ENCODE measurements around the gene NFATC2IP.
"Not testable (repeated sequence)": the region's sequence is repeated elsewhere in the genome, so short reads cannot be mapped to it uniquely, and the experiment has no call there.

Gene NFATC2IP

DNA sequence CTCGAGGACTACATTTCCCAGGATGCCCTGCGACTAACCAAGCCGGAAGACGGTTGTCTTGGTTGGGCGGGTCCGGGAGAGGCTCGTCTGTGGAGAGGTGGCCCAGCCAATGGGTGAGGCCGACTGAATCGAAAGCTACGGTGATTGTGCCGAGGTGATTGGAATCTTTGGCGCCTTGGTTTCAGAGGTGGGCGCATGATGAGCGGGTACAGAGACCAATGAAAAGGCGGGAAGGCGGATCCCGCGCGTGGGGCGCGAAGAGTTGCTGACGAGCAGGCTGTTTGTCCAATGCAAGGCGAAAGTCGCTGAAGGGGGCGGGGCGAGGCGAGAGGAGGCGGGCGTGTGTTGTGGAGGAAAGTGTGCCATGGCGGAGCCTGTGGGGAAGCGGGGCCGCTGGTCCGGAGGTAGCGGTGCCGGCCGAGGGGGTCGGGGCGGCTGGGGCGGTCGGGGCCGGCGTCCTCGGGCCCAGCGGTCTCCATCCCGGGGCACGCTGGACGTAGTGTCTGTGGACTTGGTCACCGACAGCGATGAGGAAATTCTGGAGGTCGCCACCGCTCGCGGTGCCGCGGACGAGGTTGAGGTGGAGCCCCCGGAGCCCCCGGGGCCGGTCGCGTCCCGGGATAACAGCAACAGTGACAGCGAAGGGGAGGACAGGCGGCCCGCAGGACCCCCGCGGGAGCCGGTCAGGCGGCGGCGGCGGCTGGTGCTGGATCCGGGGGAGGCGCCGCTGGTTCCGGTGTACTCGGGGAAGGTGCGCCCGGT is at the start of gene NFATC2IP:
NFATC2IP (plus strand) TSS at position 290 of the 762 bp plus-strand sequence; CDS start at position 365, 75 bp downstream.
- peak; percentile 99 for DNase-seq

DNA sequence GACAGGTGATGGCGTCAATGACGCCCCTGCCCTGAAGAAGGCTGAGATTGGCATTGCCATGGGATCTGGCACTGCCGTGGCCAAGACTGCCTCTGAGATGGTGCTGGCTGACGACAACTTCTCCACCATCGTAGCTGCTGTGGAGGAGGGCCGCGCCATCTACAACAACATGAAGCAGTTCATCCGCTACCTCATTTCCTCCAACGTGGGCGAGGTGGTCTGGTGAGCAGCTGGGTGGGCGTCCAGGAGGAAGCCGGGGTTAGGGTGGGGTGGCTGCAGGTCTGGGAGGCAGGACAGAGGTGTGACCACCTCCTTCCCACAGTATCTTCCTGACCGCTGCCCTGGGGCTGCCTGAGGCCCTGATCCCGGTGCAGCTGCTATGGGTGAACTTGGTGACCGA is 48.9 kb upstream of the NFATC2IP start:
- no peak for DNase-seq

DNA sequence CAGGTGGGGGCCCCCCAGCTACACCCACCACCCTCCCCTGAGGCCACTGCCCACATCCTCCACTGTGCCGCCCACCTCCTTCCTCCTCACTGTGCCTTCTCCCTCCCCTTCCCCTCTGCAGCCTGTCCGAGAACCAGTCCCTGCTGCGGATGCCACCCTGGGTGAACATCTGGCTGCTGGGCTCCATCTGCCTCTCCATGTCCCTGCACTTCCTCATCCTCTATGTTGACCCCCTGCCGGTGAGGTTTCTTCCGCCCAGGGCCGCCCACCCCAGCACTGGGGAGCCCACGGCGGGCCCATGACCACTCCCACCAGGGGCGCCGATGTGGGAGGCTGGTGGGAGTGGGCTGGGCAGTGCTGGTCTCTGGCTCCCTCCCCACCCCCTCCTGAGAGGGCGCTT is 47.8 kb upstream of the NFATC2IP start:
- DNase-seq: no peak

DNA sequence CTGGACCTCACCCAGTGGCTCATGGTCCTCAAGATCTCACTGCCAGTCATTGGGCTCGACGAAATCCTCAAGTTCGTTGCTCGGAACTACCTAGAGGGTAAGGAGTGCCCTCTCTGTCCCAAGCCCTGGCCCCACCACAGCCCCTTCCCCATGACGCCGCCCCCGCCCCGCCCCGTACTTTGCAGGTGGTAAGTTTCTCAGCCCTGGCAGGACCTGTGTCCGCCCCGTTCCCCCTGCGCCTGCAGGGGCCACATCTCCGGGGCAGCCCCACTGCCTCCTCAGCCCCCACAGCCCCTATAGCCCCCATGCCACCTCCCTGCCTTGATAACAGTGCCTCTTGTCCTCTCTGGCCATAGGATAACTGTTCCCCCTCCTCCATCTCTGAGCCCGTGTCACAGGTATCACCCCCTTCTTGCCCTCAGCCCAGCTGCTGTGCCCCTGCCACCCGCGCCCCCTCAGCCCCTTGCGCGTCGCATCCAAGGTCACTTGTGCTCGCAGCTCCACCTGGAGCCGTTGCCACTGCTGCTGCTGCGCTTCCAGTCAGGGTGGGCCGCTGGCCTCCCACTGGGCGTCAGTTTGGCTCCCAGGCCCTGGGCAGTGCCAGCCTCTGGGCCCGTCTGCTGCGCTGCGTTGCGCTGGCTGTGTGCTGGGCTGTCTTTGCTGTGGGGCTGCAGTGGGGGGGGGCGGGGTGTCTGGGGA is 47.2 kb upstream of the NFATC2IP start:
- no peak for DNase-seq

DNA sequence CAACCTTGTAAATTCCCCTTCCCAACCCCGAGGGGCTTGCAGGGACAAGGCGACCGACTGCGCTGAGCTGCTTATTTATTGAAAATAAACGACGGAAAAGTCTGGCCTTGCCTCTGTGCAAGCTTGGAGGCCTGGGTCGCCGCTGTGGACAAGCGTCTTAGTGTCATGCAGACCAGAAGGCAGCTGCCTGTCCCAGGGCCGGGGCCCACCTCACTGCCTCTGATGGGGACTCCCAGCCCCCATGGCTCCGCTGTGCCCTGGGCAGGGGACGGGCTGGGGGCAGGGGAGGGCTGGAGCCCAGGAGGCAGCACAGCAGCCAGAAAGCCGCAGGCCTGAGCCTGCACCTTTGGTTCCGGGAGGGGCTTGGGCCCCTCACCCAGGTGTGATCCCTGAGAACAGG is 46.4 kb upstream of the NFATC2IP start:
- no peak for DNase-seq

DNA sequence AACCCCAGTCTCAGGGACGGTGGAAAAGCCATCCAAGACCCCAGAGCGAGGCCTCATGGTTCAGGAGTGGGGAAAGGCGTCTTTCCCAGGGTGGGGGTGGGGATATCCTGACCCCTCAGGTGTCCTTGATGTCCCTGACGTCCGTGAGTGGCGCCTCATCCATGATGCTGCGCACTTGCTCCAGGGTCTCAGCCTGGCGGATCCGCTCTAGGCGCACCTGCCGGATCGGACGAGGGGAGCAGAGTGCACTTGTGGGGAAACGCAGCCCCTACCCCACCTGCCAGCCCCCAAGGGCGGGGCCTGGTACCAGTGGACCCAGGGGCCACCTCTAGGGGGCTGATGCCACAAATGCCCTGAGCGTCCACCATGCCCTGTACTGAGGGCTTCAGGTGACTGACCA is 45.9 kb upstream of the NFATC2IP start:
- no peak for DNase-seq

DNA sequence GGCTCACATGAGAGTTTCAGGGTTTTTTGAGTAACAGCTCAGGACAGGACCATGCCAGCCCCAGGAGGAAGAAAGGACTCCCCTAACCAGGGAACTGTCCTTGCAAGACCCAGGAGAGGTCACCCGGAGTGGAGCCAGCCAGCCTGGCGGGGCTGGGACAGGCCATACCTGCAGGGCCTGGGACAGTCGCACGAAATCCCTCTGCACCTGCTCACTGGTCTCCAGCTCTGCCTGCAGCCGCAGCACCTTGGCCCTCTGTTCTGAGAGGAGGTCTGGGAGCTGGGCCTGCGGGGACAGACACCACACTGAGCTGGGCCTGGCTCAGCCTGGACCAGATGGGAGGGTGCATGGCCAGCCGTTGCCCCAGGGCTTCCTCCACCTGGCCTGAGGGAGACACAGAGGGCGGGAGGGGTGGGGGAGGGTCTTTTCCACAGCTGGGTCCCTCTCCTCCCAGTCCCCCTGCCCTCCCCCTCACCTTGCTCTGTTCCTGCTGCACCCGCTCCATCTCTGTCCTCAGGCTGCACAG is 45.4 kb upstream of the NFATC2IP start:
- no peak for DNase-seq

DNA sequence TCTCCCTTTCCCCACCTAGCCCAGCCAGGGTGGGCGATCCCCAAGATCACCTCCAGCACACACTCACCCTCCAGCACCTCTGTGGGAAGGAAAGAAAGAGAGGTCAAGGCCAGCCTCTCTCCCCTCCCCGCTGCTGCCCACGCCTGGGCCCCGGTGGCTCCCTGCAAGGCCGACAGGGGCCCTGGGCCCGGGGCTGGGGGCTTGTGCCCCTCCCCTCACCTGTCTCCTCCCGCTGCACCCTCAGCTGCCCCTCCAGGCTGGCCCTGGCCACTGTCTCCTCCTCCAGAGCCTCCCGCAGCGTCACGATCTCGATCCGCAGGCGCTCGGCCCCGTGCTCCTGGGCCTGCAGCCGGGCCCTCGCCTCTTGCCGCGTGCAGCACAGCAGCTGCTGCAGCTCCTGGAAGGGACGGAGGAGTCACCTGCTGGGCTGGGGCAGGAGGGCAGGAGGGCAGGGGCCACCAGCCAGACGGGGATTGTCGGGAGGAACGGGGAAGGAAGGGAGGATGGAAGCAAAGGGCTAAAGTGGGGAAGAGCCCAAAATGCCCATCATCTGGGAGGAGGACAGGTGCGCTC is 44.9 kb upstream of the NFATC2IP start:
- no peak for DNase-seq

DNA sequence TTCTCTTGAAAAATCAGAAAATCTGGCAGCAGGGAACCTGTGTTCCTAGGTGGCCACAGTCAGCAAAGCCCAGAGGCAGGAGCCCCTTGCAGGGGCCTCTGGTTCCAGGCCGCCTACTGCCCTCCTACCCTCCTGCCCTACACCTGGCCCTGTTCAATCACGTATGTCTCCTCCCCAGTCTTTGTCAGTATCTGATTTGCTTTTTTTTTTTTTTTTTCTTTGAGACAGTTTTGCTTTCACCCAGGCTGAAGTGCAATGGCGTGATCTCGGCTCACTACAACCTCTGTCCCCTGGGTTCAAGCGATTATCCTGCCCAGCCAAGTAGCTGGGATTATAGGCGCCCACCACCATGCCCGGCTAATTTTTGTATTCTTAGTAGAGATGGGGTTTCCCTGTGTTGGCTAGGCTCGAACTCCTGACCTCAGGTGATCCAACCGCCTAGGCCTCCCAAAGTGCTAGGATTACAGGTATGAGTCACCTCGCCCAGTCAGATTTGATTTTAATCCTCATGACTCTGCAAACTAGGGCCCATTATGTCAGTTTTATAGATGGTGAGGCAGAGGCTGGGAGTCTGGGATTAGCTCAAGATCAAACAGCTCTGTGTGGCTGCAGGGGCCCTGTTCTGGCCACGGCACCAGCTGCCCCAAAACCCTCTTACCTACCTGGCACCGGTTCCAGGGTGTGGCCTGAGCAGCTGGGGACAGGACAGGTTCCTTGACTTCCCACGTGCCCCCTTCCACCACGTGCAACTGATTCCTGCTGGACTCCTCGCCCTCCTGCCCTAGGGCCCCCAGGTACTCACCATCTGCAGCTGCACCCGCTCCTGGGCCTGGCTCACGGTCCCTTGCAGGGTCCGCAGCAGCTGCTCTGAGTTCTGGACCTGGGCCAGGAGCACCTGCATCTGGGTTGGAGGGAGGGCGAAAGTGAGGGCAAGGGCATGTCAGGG is 40.4 kb upstream of the NFATC2IP start:
- DNase-seq: peak; percentile 28

DNA sequence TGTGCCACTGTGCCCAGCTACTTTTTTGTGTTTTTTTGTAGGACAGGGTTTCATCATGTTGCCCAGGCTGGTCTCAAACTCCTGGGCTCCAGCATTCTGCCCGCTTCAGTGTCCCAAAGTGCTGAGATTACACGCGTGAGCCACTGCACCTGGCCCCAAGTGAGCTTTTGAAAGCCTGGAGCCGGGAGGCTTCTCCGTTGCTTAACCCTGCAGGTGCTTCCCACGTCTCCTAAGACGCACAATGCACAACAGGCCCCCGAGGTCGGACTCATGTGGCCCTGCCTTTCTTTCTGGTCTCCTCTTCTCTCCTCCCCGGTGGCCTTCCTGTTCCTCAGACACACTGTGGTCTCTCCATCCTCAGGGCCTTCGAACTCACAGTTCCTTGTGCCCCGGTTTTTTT is 38.2 kb upstream of the NFATC2IP start:
- no peak for DNase-seq

DNA sequence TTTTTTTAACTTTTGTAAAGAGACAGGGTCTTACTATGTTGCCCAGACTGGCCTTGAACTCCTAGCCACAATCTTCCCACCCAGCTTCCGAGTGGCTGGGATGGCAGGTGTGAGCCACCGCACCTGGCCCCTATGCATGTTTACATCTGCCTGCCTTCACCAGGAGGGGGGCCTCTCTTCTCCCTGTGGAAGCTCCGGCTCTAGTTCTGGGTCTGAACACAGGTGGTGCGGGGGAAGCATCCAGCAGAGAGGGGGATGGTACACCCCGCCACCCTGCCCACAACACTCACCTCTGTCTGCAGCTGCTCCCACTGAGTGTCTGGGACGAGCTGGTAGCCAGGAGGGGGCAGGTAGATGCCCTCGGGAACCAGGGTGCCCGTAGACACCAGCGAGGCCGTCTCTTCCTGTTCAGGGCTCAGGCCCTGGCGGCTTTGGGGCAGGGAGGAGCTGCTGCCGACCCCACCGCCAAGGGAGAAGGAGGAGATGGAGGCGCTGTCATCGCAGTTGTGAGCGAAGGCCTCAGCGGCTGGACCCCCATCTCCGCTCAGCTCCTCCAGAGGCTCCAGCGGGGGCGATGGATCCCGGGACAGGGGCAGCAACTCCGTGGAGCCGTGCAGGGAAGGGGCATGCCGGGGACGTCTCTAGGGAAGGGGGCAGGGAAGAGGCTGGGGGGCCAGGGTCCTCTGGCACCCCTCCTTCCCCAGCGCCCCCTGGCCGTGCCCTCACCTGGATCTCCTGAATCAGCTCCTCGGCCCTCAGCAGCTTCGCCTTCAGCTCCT is 36.6 kb upstream of the NFATC2IP start:
- peak; percentile 14 for DNase-seq

DNA sequence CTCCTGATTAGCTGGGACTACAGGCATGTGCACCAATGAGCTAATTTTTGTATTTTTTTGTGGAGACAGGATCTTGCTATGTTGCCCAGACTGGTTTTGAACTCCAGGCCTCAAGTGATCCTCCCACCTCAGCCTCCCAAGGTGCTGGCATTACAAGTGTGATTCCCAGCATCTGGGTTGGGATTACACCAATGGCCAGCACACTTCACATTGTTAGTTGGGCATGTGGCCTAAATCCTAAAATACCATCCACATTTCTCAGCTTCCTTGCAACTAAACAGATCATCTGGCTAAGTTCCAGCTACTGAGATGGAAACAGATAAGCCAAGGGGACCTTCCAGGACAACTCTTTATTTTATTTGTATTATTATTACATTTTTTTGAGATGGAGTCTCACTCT is 35.6 kb upstream of the NFATC2IP start:
- DNase-seq: no peak

DNA sequence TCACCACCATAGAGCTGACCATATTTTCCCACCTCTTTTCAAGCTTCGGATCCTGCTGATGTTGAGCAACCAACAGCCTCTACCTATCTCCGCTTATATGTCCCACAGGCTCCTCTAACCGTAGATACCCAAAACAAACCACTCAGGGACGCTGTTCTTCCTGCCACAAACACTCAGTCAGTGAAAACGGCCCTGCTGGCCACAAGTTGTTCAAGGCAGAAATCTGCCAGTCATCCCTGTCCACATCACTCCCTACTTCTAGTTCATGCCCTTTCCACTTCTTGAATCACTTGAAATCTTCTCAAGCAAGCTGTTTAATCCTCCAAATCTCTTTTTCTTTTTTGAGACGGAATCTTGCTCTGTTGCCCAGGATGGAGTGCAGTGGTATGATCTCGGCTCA is 33.6 kb upstream of the NFATC2IP start:
- no peak for DNase-seq

DNA sequence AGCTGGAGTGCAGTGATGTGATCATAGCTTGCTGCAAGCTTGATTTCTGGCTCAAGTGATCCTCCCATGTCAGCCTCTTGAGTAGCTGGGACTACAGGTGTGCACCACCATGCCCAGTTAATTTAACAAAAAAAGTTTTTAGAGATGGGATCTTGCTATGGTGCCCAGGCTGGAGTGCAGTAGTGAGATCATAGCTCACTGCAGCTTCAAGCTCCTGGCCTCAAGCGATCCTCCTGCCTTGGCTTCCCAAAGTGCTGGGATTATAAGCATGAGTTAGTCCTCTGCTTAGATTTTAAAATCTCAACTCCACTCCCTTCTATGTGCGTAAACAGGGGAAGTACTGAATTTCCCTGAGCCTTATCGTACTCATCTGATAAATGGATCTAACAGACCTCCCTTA is 32.0 kb upstream of the NFATC2IP start:
- no peak for DNase-seq

DNA sequence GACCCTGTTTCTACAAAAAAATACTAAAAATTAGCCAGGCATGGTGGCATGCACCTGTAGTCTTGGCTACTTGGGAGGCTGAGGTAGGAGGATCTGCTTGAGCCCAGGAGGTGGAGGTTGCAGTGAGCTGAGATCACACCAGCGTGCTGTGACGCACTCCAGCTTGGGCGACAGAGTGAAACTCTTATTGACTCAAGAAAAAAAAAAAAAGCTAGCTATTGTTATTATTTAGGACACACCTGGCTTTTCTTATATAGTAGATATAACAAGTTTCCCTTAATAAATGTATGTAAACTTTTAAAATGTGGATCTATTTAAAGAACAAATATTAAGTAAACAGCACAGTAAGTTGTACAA is 27.5 kb upstream of the NFATC2IP start:
- peak; percentile 30 for DNase-seq

DNA sequence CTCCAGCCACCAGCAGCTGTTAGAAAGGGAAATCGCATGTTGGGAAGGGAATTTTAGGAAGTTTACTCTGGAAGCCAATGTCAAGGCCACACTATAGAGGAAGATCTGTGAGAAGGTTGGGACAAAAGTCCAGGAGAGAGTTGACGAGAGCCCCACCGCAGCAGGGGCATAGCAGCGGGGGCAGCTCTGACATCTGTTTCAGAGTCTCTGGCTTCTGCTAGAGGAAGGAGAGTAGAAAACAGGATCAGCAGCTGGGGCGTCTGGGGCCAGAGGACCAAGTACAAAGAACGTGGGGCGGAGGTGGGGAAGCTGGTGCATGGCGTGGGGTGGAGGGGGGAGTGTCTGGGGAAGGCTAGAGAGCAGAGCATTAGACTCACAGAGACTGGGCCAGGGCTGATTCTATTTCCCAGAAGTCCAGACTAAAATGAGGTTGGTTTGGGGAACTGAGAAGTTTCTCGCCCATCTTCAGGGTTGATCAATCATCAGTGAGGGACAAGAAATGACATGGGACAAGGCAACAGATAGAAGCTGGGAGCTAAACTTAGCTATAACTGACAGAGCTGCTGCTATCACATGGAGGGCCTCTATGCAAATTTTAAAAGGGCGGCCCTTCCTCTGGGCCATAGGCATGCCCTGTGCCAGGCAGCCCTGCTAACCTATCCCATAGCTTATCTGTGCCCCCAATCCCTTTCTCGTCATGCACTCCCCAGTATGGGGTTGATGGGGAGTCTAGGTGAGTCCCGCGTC is 26.9 kb upstream of the NFATC2IP start:
- peak; percentile 67 for DNase-seq

DNA sequence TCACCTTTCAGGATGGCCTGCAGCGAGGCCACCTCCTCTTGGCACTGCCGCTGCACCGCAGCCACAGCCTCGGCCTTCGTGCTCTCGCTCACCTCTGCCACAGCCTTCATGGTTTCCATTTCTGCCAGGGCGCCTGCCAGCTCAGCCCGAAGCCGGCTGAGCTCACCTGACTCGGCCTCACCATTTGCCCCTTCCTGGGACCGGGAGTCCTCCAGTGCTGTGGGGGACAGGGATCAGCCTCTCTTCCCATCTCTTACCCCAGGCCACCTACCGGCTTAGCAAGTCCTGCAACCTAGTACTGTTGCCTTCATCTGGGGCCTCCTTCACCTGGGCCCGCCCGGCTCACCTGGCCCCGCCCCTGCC is 26.4 kb upstream of the NFATC2IP start:
- no peak for DNase-seq

DNA sequence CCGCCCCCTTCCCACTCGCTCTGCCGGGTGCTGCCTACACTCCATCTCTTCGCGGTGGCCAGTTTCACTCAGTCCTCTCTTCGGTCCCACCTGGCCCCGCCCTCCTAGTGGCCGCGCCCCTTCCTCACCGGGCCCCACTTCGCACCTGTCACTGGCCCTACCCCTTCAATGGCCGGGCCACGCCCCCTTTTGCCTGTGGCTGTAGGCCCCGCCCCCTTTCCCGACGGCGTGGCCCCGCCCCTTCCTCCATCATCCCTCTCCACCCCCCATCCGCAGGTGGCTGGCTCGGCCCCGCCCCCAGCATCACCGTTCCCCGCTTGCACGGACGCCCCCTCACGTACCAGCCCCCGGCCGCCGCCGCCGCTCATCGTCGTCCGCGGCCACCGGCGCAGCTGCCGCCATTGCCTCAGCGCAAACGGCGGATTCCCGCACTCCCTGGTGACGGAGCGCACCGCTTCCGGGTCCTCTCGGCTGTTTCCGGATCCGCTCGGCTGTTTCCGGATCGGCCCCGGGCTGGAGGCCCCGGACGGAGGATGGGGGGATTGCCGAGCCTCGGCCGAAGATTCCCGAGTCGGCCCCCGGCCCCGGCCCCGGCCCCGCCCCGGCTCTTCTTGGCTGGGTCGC is 25.9 kb upstream of the NFATC2IP start, which contains the start of gene RABEP2:
RABEP2 (minus strand) TSS at position 477 of the 624 bp plus-strand sequence; CDS start at position 402, 75 bp downstream.
- peak; percentile 97 for DNase-seq

DNA sequence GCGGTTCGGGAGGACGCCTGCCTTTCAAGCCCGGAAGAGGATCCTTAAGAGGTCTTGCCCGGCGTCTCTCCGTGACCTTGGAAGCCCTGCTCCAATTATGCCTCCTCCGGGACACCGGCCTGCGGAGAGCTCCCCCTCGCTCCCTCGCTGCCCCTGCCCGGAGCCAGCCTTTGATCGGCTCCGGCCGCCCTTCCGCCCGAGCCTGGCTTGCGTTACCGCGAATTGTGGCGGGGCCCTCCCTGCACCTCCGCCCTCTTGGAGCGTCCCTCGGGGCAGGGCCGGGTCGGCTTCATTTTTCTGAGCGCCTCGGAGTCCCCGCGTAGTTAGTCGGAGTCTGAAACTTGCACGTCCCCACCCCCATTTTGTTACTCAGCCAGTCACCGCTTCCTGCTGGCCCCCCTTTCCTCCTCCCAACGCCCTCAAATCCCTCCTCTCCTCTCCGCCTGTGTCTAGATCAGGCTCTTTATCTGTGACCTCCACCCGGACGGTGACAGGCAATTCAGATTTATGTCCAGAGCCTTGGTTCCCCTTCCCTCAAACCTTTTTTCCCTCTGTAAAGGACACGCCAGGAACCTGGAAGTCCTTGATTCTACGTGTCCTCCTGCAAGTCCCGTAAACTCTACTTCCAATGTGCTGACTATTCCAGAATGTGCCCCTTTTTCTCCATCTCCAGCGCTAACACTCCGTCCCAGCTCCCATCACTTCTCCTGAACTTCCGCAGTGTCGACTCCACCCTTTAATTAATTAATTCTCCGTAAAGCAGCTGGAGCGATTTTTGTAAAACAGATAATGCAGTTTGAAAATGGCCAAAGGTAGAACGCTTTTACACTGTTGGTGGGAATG is 25.1 kb upstream of the NFATC2IP start:
- peak; percentile 86 for DNase-seq

DNA sequence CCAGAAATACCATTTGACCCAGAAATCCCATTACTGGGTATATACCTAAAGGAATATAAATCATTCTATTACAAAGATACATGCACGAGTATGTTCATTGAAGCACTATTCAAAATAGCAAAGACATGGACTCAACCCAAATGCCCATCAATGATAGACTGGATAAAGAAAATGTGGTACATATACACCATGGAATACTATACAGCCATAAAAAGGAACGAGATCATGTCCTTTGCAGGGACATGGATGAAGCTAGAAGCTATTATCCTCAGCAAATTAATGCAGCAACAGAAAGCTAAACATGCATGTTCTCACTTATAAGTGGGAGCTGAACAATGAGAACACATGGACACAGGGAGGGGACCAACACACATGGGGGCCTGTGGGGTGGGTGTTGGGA is 24.5 kb upstream of the NFATC2IP start:
- not testable (repeated sequence) for DNase-seq

Measured in DMS53 (cell line).